HepG2 (cell line): ENCODE results near the gene UBXN6. TPM values are rescaled to one million over a fixed set of nuclear protein-coding genes. Genes with fewer than 3 reads are reported as not detected.

Source experiments
- ESRRA ChIP-seq: sonication (generic); formaldehyde crosslinking; IDR thresholded peaks from 2 replicates; pipeline ENCODE4 v1.5.1; 2020; ENCODE audit warnings: mild to moderate bottlenecking, low read depth, missing genetic modification reagents
- GABPB1 ChIP-seq: IDR thresholded peaks from 2 replicates; pipeline ENCODE4 v1.6.1; 2016; ENCODE audit warnings: mild to moderate bottlenecking, missing genetic modification reagents, moderate library complexity, missing compliant biosample characterization
- GFI1 ChIP-seq: sonication (generic); formaldehyde crosslinking; IDR thresholded peaks from 2 replicates; pipeline ENCODE4 v1.5.0; 2020; ENCODE audit warnings: missing genetic modification reagents, mild to moderate bottlenecking, borderline replicate concordance
- MIXL1 ChIP-seq: IDR thresholded peaks from 2 replicates; pipeline ENCODE4 v1.6.1; 2016
- MXD1 ChIP-seq: sonication (generic); formaldehyde crosslinking; IDR thresholded peaks from 2 replicates; pipeline ENCODE4 v1.4.0; 2020; ENCODE audit warnings: mild to moderate bottlenecking, missing genetic modification reagents
- NFYB ChIP-seq: sonication (generic); formaldehyde crosslinking; IDR thresholded peaks from 2 replicates; pipeline ENCODE4 v1.4.0; 2020; ENCODE audit warnings: missing genetic modification reagents
- PREB ChIP-seq: sonication (generic); formaldehyde crosslinking; IDR thresholded peaks from 2 replicates; pipeline ENCODE4 v1.4.0; 2020; ENCODE audit warnings: missing genetic modification reagents
- PTBP1 ChIP-seq: fragments of 200-400 bp; formaldehyde crosslinking; IDR thresholded peaks from 2 replicates; pipeline ENCODE4 v1.6.1; 2018; ENCODE audit warnings: low read length, low read depth; ENCODE audit not compliant: poor library complexity, severe bottlenecking
- REXO4 ChIP-seq: sonication (generic); formaldehyde crosslinking; IDR thresholded peaks from 2 replicates; pipeline ENCODE4 v1.8.0; 2022; ENCODE audit warnings: missing genetic modification reagents, mild to moderate bottlenecking, borderline replicate concordance
- ZBTB38 ChIP-seq: sonication (generic); formaldehyde crosslinking; IDR thresholded peaks from 2 replicates; pipeline ENCODE4 v1.5.1; 2020; ENCODE audit warnings: mild to moderate bottlenecking, missing genetic modification reagents
- ZFP36 ChIP-seq: fragments of 150-350 bp; IDR thresholded peaks from 2 replicates; pipeline ENCODE4 v1.6.1; 2018; ENCODE audit warnings: borderline replicate concordance, low read length, low read depth; ENCODE audit not compliant: partially characterized antibody
- ZNF33B ChIP-seq: sonication (generic); formaldehyde crosslinking; IDR thresholded peaks from 2 replicates; pipeline ENCODE4 v1.5.1; 2020; ENCODE audit warnings: mild to moderate bottlenecking, missing genetic modification reagents
- ZNF383 ChIP-seq: sonication (generic); formaldehyde crosslinking; IDR thresholded peaks from 2 replicates; pipeline ENCODE4 v1.4.0; 2020; ENCODE audit warnings: missing genetic modification reagents, mild to moderate bottlenecking, borderline replicate concordance
- ZNF512B ChIP-seq: sonication (generic); formaldehyde crosslinking; IDR thresholded peaks from 2 replicates; pipeline ENCODE4 v1.5.1; 2020; ENCODE audit warnings: missing genetic modification reagents, mild to moderate bottlenecking, borderline replicate concordance
- polyA plus RNA-seq, 8 experiments: library from polyadenylated mRNA; depleted of rRNA in 3 of 8; stranded (reverse) in 7 of 8; unstranded in 1 of 8; fragments of >200 nt; fragmentation: Illumina TruSeq in 4 of 8; extraction: Trizol in 4 of 8; gene quantifications; 2 replicates each; pipeline versions ENCODE4 v1.2.1 to v1.2.3, GENCODE V29; 2011 to 2016; ENCODE audit warnings: low read depth in 4 of 8, missing spikeins in 1 of 8, mixed read lengths in 1 of 8; ENCODE audit not compliant: insufficient read depth in 1 of 8
- total RNA-seq, 5 experiments: library from RNA; depleted of rRNA; stranded (reverse); fragments of >200 nt; fragmentation: Illumina TruSeq; extraction: Trizol; gene quantifications; 2 replicates each; pipeline ENCODE4 v1.2.3, GENCODE V29; 2016; ENCODE audit warnings: low read depth in 1 of 5
- TF ChIP-seq, protein P1 (sequence below): sonication (generic); formaldehyde crosslinking; IDR thresholded peaks from 2 replicates; pipeline ENCODE4 v1.5.1; 2020; ENCODE audit warnings: mild to moderate bottlenecking, missing genetic modification reagents, moderate library complexity
- TF ChIP-seq, protein P2 (sequence below): sonication (generic); formaldehyde crosslinking; IDR thresholded peaks from 2 replicates; pipeline ENCODE4 v1.4.0; 2020; ENCODE audit warnings: missing genetic modification reagents

The UBXN6 gene
- total and polyA plus RNA-seq, 2 of the 13 experiments (the other 11 are each of a cell fraction or from before 2014, with no cell fraction given) = 34.9 to 35.5 TPM

- no peak for TF ChIP-seq MXD1
- TF ChIP-seq GABPB1 (CRISPR knock-in tag) = peak; percentile 91
- TF ChIP-seq, protein P1, sequence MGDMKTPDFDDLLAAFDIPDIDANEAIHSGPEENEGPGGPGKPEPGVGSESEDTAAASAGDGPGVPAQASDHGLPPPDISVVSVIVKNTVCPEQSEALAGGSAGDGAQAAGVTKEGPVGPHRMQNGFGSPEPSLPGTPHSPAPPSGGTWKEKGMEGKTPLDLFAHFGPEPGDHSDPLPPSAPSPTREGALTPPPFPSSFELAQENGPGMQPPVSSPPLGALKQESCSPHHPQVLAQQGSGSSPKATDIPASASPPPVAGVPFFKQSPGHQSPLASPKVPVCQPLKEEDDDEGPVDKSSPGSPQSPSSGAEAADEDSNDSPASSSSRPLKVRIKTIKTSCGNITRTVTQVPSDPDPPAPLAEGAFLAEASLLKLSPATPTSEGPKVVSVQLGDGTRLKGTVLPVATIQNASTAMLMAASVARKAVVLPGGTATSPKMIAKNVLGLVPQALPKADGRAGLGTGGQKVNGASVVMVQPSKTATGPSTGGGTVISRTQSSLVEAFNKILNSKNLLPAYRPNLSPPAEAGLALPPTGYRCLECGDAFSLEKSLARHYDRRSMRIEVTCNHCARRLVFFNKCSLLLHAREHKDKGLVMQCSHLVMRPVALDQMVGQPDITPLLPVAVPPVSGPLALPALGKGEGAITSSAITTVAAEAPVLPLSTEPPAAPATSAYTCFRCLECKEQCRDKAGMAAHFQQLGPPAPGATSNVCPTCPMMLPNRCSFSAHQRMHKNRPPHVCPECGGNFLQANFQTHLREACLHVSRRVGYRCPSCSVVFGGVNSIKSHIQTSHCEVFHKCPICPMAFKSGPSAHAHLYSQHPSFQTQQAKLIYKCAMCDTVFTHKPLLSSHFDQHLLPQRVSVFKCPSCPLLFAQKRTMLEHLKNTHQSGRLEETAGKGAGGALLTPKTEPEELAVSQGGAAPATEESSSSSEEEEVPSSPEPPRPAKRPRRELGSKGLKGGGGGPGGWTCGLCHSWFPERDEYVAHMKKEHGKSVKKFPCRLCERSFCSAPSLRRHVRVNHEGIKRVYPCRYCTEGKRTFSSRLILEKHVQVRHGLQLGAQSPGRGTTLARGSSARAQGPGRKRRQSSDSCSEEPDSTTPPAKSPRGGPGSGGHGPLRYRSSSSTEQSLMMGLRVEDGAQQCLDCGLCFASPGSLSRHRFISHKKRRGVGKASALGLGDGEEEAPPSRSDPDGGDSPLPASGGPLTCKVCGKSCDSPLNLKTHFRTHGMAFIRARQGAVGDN (CRISPR knock-in tag) = peak; percentile 24; the same call in 1 of the 2 replicates
- no peak for TF ChIP-seq PREB
- TF ChIP-seq ESRRA (CRISPR knock-in tag) = no peak
- no peak for TF ChIP-seq MIXL1 (CRISPR knock-in tag)
- TF ChIP-seq ZNF383 = no peak
- TF ChIP-seq ZFP36 = no peak
- TF ChIP-seq NFYB (CRISPR knock-in tag) = peak; percentile 88
- no peak for TF ChIP-seq REXO4 (CRISPR knock-in tag)
- TF ChIP-seq, protein P2, sequence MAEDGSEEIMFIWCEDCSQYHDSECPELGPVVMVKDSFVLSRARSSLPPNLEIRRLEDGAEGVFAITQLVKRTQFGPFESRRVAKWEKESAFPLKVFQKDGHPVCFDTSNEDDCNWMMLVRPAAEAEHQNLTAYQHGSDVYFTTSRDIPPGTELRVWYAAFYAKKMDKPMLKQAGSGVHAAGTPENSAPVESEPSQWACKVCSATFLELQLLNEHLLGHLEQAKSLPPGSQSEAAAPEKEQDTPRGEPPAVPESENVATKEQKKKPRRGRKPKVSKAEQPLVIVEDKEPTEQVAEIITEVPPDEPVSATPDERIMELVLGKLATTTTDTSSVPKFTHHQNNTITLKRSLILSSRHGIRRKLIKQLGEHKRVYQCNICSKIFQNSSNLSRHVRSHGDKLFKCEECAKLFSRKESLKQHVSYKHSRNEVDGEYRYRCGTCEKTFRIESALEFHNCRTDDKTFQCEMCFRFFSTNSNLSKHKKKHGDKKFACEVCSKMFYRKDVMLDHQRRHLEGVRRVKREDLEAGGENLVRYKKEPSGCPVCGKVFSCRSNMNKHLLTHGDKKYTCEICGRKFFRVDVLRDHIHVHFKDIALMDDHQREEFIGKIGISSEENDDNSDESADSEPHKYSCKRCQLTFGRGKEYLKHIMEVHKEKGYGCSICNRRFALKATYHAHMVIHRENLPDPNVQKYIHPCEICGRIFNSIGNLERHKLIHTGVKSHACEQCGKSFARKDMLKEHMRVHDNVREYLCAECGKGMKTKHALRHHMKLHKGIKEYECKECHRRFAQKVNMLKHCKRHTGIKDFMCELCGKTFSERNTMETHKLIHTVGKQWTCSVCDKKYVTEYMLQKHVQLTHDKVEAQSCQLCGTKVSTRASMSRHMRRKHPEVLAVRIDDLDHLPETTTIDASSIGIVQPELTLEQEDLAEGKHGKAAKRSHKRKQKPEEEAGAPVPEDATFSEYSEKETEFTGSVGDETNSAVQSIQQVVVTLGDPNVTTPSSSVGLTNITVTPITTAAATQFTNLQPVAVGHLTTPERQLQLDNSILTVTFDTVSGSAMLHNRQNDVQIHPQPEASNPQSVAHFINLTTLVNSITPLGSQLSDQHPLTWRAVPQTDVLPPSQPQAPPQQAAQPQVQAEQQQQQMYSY (CRISPR knock-in tag) = no peak
- TF ChIP-seq ZBTB38 (CRISPR knock-in tag) = 0 out of 2 replicates have a peak, but pooled peaks have one; percentile 44
- no peak for TF ChIP-seq GFI1
- no peak for TF ChIP-seq PTBP1
- TF ChIP-seq ZNF33B = no peak
- TF ChIP-seq ZNF512B = no peak
Measured at GRCh38 chr19:4474514-4475022, 17.0 kb upstream of the UBXN6 start (continued).
